ENCODE results near the gene THYN1.

GRCh38 chr11:134261626-134262488, 8.7 kb upstream of the THYN1 start:
- TF ChIP-seq NR3C1 (CRISPR knock-in tag; IDR thresholded peaks at IDR 0.05) = no peak
- TF ChIP-seq, protein P1, sequence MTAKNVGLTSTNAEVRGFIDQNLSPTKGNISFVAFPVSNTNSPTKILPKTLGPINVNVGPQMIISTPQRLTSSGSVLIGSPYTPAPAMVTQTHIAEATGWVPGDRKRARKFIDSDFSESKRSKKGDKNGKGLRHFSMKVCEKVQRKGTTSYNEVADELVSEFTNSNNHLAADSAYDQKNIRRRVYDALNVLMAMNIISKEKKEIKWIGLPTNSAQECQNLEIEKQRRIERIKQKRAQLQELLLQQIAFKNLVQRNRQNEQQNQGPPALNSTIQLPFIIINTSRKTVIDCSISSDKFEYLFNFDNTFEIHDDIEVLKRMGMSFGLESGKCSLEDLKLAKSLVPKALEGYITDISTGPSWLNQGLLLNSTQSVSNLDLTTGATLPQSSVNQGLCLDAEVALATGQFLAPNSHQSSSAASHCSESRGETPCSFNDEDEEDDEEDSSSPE (CRISPR knock-in tag; IDR thresholded peaks at IDR 0.05) = no peak
- TF ChIP-seq ZNF775 (CRISPR knock-in tag; IDR thresholded peaks at IDR 0.05; ENCODE audit: borderline replicate concordance) = no peak
- TF ChIP-seq DPF2 (CRISPR knock-in tag; IDR thresholded peaks at IDR 0.05; ENCODE audit: borderline replicate concordance, low read depth) = no peak
- TF ChIP-seq ZKSCAN8 (CRISPR knock-in tag; IDR thresholded peaks at IDR 0.05; ENCODE audit: borderline replicate concordance) = no peak
- no peak for TF ChIP-seq EP300 (IDR thresholded peaks at IDR 0.05; ENCODE audit: low read depth in 2 of 2, low read length in 2 of 2)
- TF ChIP-seq EP300 (CRISPR knock-in tag; IDR thresholded peaks at IDR 0.05; ENCODE audit: borderline replicate concordance) = no peak
- no peak for TF ChIP-seq ZFAT (CRISPR knock-in tag; conservative IDR thresholded peaks at IDR 0.05)
- no peak for TF ChIP-seq IRF9 (CRISPR knock-in tag; IDR thresholded peaks at IDR 0.05; ENCODE audit: borderline replicate concordance)
- TF ChIP-seq, protein P2, sequence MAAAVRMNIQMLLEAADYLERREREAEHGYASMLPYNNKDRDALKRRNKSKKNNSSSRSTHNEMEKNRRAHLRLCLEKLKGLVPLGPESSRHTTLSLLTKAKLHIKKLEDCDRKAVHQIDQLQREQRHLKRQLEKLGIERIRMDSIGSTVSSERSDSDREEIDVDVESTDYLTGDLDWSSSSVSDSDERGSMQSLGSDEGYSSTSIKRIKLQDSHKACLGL (CRISPR knock-in tag; IDR thresholded peaks at IDR 0.05) = no peak
- TF ChIP-seq KLF6 (CRISPR knock-in tag; IDR thresholded peaks at IDR 0.05) = no peak
